Measurements from ENCODE around the gene RRAGA. TPM values are rescaled to one million over a fixed set of nuclear protein-coding genes. Genes with fewer than 3 reads are reported as not detected.

The RRAGA gene
- total RNA-seq, 1 experiment from 2014 or later, result 56.4 TPM

DNA sequence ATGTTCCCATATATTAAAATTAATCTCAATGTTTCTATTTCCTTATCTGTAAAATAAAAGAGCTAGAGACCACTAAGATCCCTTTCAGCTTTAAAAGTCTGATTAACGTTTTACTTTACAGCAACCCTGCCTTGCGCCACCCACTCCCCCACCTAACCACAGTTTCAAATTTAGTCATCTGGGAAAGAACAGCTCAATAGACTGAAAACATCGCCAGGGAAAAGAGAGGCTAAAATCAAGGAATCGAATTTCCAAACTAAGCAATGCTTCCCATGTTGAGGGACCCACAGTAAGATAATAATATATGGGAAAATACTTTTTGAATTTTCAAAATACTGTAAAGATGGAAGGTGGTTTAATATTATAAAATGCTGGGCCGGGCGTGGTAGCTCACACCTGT, 22.9 kb upstream of the RRAGA start:
- Histone ChIP-seq H2BK120ac (ENCODE audit: low read depth, low read length, poor library complexity, severe bottlenecking) (no peak overlapping the region), H3K27ac (ENCODE audit: insufficient read length, low read depth, low read length) (no peak overlapping the region), H2BK15ac (ENCODE audit: low read depth, low read length) (no peak overlapping the region), H4K8ac (replicated peaks; ENCODE audit: insufficient read length, low read depth, low read length) (no peak overlapping the region), H3K56ac (ENCODE audit: insufficient read length, low read depth, low read length) (no peak overlapping the region), H3K23ac (ENCODE audit: insufficient read length, low read depth, low read length) (no peak overlapping the region), H3K4ac (ENCODE audit: low read depth, low read length) (no peak overlapping the region), H3K9ac (ENCODE audit: extremely low read depth, insufficient read length, low read length) (no peak overlapping the region), H2BK20ac (ENCODE audit: low read depth, low read length, poor library complexity, severe bottlenecking) (no peak overlapping the region), H3K23me2 (ENCODE audit: insufficient read length, low read depth, low read length, poor library complexity, severe bottlenecking) (no peaks in the 10 kb centered on the region), H3K27me3 (ENCODE audit: insufficient read depth, low read length) (no peaks in the 10 kb centered on the region), H4K91ac (ENCODE audit: insufficient read length, low read depth, low read length) (no peak overlapping the region), H2AK5ac (ENCODE audit: insufficient read length, low read length) (no peak overlapping the region), H3T11ph (ENCODE audit: low read length) (no peak overlapping the region), H3K79me2 (ENCODE audit: insufficient read depth, low read length) (no peaks in the 10 kb centered on the region), H4K5ac (ENCODE audit: insufficient read length, low read depth, low read length) (no peak overlapping the region), H3K9me3 (ENCODE audit: control insufficient read depth, low read depth, low read length) (no peaks in the 10 kb centered on the region), H3K14ac (ENCODE audit: insufficient read depth, low read length) (no peak overlapping the region), H2BK12ac (ENCODE audit: insufficient read length, low read depth, low read length) (no peak overlapping the region), H3K79me1 (ENCODE audit: insufficient read depth, low read depth, low read length, poor library complexity, severe bottlenecking) (no peaks in the 10 kb centered on the region), H3K18ac (ENCODE audit: insufficient read length, low read depth, low read length) (no peak overlapping the region), H2AFZ (ENCODE audit: low read length) (no peak overlapping the region), H3K4me2 (ENCODE audit: insufficient read depth, insufficient read length, low read length) (no peak overlapping the region), H4K20me1 (ENCODE audit: control insufficient read depth, insufficient read depth, insufficient read length) (no peaks in the 10 kb centered on the region), H2BK5ac (ENCODE audit: insufficient read length, low read length) (no peak overlapping the region), H3K4me1 (ENCODE audit: insufficient read depth, low read length) (no peaks in the 10 kb centered on the region)
- TF ChIP-seq CTCF (conservative IDR thresholded peaks at IDR 0.05), result no peak
- H3K9me3 Mint-ChIP-seq, result no peaks in the 10 kb centered on the region
- H3K27ac Mint-ChIP-seq, result no peak overlapping the region
- peaks cover 3% of the 10 kb centered on the region for H3K27me3 Mint-ChIP-seq (ENCODE audit: low read depth)
- no peak overlapping the region for H3K4me3 Mint-ChIP-seq
- no peak for DNase-seq
- WGBS (ENCODE audit: extremely low coverage, insufficient read length, low lambda C conversion rate), result no CpG with 5 or more reads among the region's 6 CpGs
- no peaks in the 10 kb centered on the region for H3K4me1 Mint-ChIP-seq
- no peaks in the 10 kb centered on the region for H3K36me3 Mint-ChIP-seq (ENCODE audit: insufficient read depth in 1 of 3, low read depth in 3 of 3)

Data from H9 (cell line).